Colon (tissue), 2 donors: ENCODE data around the gene COX6A2.

Experiments
- FAIRE-seq: peaks from 2 replicates; lab custom pipeline; 2012; peaks lifted over from hg19 to GRCh38; lab: Jason Lieb, UNC
- donor health status: control.
- donor health status: control.

The COX6A2 gene

DNA sequence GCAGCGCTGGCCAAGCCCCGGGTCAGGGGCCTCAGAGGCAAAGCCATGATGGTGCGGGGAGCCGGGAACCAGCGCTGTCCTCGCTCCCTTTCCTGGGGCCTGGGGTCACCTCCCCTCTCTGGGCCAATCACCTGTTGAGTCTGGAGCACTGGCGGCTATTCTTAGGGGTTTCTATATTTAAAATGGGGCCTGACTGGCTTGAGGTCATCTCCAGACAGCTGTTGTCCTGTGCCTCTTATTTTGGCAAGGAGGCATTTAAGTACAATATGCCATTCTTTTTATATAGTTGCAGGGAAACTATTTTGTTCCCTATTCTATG lies at the start of gene COX6A2:
COX6A2 (minus strand) TSS at position 82 of the 319 bp plus-strand sequence; CDS start at position 47, 35 bp downstream.
- no peak for FAIRE-seq

DNA sequence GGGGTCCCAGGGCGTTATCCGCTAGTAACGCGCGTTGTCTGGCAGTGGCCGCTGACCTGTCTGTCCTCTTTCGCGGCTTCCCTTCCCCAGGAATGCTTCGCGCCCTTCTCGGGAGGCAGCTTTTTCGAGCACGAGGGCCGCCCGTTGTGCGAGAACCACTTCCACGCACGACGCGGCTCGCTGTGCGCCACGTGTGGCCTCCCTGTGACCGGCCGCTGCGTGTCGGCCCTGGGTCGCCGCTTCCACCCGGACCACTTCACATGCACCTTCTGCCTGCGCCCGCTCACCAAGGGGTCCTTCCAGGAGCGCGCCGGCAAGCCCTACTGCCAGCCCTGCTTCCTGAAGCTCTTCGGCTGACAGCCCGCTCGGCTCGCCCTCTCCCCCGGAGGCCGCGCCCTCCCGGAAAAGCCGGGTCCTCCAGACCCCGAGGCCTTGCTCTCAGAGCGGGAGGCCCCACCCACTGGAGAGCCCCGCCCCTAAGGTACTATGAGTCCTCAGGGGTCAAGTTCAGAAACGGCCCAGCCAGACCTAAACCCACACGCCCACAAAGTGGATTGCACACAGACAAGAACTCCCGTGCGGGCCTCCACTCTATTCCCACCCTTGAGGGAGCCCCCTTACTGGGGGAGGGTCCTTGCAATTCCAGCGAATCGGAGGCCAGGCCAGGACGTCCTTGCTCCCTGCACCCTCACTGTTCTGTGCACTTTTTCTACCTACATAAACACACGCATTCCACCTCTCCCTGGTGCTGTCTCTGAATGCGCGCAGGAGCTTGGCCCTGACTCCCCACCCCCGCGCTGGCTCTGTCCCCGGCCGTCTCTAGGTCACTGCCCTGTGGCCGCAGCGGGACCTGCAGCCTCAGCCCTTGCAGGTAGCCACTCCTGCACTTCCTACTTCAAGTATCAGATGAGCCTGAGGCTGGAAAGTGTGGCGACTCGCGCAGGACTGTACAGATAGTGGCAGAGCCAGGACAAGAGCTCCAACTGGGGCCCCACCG lies 49.4 kb upstream of the COX6A2 start:
- no peak for FAIRE-seq

DNA sequence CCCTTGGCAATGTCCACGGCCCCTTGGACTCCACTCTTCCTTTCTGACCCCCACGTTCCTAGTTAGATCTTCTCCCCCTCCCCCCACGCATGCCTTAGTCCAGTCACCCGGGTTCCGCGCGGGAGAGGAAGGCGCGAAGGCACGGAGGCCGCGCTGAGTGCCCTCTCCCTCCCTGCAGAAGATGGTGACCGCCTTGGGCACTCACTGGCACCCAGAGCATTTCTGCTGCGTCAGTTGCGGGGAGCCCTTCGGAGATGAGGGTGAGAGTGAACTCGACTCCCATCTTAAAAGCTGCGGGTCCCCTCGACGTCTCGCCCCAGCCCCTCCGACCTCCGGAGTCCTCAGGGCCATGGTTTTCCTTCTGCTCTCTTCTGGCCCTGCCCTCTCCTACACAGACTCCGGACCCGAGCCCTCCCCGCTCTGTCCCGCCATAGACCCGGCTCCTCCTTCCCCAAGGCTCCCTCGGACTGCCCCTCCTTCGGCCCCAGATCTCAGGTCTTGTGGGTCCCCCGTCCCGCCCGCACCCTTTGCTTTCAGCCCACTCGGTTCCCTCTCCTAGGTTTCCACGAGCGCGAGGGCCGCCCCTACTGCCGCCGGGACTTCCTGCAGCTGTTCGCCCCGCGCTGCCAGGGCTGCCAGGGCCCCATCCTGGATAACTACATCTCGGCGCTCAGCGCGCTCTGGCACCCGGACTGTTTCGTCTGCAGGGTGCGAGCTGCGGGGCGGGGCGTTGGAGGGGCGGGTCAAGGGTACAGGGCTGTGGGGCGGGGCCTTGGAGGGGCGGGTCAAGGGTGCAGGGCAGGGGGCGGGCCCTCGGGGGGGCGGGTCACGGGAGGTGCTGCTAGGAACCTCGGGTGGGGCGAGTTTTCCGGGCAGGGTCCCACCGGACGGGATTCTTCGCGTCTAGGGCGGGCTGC lies 48.4 kb upstream of the COX6A2 start:
- FAIRE-seq: no peak

- FAIRE-seq: no peak
Measured at GRCh38 chr16:31475946-31476302, 47.8 kb upstream of the COX6A2 start.

- no peak for FAIRE-seq
Measured at GRCh38 chr16:31474773-31475738, 46.9 kb upstream of the COX6A2 start.

- no peak for FAIRE-seq
Measured at GRCh38 chr16:31474173-31474714, 46.1 kb upstream of the COX6A2 start.

DNA sequence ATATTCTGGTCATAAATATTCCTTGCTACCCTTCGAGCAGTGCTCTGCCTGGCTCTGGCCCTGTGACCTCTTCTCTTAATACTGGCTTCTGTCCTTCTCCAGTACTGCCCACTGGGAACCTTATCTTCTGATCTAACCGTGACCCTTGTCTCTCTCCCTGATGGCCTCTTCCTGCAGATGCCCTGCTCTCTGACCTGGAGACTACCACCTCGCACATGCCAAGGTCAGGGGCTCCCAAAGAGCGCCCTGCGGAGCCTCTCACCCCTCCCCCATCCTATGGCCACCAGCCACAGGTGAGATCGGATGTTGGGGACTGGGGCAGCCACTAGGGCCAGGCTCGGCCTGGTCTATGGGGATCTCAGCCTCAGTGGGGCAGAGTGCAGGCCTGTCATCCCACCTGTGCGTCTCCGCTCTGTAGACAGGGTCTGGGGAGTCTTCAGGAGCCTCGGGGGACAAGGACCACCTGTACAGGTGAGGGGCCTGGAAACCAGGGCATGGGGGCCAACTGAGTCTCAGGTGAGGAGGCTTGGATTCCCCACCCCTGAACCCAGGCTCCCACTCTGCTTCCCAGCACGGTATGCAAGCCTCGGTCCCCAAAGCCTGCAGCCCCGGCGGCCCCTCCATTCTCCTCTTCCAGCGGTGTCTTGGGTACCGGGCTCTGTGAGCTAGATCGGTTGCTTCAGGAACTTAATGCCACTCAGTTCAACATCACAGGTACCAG lies 45.3 kb upstream of the COX6A2 start:
- FAIRE-seq: no peak

DNA sequence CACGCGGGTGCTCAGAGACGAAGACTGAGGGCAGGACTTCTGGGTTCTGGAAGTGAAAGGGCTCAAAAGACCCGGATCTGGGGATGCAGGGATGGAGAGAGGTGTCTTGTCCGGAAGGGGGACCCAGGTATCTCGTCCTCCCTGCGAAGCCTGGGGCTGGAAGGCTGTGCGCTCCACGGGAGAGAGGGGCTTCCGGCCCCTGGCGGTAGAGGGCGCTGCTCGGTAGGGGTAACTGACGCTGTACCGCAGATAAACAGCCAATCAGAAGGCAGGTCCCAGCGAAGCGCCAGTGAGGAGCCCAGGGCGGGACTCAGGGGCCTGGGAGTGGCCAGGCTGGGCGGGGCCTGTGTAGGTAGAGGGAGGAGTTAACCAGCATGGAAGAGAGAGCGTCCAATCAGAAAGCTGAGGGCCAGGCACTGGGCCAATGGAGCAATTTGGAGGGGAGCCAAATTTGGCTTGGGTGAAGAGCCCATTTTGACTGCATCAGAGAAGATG lies 44.6 kb upstream of the COX6A2 start:
- no peak for FAIRE-seq

DNA sequence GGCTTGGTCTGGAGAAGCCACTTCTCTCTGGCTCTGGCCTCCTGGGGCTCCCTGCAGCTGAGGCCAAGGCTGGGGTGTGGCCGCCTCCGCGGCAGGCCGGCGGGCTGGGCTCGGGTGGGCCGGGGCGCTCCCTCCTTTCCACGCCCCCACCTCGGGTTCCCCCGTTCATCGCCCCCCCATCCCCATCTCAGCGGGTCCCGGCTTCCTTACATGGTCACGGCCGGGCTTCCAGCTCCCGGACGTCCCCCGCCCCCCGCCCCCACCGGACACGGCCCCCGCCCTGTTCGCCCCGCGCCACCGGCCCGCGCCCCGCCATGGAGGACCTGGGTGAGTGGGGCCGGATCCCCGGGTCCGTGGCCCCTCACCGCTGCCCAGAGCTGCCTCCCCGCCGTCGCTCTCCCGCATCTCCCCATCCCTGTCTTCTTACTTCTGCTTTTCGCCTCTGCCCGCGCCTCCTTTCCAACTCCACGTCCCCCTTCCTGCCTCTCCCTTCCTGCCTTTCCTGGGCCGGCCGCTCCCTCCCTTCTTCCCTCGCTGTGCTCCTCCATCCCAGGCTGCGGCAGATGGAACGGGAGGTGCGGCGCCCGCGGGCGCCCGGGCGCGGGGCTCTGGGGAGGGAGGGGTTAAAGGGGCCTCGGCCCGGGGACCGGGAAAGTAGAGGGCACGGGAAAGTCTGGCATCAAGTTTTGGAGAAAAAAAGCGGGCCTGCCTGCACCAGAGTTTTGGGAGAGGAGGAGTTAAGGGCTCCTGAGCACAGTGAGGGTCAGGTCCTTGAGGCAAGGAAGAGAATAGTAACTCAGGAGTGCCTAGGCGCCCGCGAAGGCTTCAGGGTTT lies 43.9 kb upstream of the COX6A2 start, which contains the start of gene TGFB1I1:
TGFB1I1 (plus strand) TSS at position 278 of the 834 bp plus-strand sequence; CDS start at position 315, 37 bp downstream.
- no peak for FAIRE-seq

DNA sequence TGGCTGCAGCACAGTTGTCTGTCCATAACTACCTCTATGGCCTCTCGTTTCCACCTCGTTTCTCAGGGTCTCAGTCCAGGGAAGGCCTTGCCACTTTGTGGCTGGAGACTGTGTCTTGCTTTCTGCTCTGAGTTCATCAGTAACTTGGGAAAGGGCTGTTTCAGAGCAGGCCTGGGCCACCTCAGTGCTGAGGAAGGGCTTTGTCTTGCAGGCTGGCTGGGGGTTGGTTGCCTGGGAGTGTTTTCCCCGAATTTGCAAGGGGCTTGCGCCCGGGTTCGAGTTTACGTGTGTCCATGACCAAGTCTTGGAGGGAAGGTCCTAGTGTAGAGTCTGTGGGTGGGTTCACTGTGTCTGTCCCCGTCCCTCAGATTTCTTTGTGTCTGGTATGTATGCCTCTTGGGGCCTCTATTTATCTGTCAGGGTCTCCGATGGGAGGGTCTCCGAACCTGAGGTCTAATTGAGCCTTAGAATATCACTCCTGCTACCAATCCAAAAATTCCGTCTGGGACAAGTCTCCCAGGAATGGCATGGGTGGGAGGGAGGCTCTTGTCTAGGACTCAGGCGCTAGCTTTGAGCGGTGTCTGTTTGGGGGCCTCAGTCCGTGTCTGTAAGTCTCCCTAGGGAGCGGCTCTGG lies 43.2 kb upstream of the COX6A2 start:
- no peak for FAIRE-seq

DNA sequence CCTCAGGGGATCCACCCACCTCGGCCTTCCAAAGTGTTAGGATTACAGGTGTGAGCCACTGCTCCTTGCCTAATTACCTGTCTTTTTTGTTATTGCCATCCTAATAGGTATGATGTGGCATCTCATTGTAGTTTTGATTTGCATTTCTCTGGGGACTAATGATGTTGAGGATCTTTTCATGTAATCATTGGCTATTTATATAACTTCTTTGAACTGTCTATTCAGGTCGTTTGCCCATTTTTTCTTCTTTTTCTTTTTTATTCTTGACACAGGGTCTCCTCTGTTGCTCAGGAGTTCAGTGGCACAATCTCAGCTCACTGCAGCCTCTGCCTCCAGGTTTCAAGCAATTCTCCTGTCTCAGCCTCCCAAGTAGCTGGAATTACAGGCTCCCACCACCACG lies 42.5 kb upstream of the COX6A2 start:
- no peak for FAIRE-seq

DNA sequence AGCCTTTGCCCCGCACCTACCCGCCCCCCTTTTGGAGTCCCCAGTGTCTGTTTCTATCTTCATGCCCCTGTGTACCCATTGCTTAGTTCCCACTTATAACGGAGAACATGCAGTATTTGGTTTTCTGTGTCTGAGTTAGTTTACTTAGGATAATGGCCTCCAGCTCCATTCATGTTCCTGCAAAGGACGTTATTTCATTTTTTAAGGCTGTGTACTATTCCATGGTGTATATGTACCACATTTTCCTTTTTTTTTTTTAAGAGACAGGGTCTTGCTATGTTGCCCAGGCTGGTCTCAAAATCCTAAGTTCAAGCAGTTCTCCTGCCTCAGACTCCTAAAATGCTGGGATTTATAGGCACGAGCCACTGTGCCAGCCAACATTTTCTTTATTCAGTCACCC lies 39.7 kb upstream of the COX6A2 start:
- FAIRE-seq: no peak

- no peak for FAIRE-seq
Measured at GRCh38 chr16:31467151-31467773, 39.1 kb upstream of the COX6A2 start.

- no peak for FAIRE-seq
Measured at GRCh38 chr16:31466381-31466841, 38.3 kb upstream of the COX6A2 start.

GRCh38 chr16:31465788-31466370 lies 37.7 kb upstream of the COX6A2 start:
- FAIRE-seq: no peak

- FAIRE-seq: no peak
Measured at GRCh38 chr16:31464781-31465260, 36.7 kb upstream of the COX6A2 start.

- no peak for FAIRE-seq
Measured at GRCh38 chr16:31464348-31464769, 36.2 kb upstream of the COX6A2 start.
